Measurements from ENCODE around the gene AMMECR1.

Gene AMMECR1

GRCh38 chrX:110214684-110215083, 103.2 kb downstream of the AMMECR1 start:
- no peak overlapping the region for H3K27ac ChIP-seq (ENCODE audit: low read depth, low read length)
- H3K9me3 ChIP-seq (ENCODE audit: control insufficient read depth, insufficient read depth, low read depth, low read length), result no peaks in the 10 kb centered on the region
- H3K4me1 ChIP-seq (ENCODE audit: control insufficient read depth, insufficient read depth, low read length), result peaks cover 17% of the 10 kb centered on the region
- no peak overlapping the region for H3K4me3 ChIP-seq (ENCODE audit: low read depth, low read length)
- H3K27me3 ChIP-seq (ENCODE audit: control insufficient read depth, insufficient read depth, low read length), result no peaks in the 10 kb centered on the region; the same call in 1 of the 2 replicates
- H3K36me3 ChIP-seq (ENCODE audit: control insufficient read depth, insufficient read depth, low read length), result no peaks in the 10 kb centered on the region
- H3K9ac ChIP-seq (ENCODE audit: low read length), result no peak overlapping the region

DNA sequence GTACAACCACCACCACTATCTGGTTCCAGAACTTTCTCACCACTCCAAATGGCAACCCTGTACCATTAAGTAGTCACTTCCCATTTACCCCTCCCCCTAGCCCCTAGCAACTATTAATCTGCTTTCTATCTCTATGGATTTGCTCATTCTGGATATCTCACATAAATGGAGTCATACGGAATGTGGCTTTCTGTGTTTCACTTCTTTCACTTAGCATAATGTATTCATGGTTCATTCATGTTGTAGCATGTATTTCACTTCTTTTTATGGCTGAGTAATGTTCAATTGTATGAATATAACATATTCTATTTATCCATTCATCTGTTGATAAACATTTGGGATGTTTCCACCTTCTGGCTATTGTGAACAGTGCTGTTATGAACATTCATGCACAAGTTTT, 104.7 kb downstream of the AMMECR1 start:
- H3K4me1 ChIP-seq (ENCODE audit: control insufficient read depth, insufficient read depth, low read length), result peaks cover 18% of the 10 kb centered on the region
- no peak overlapping the region for H3K27ac ChIP-seq (ENCODE audit: low read depth, low read length)
- no peak overlapping the region for H3K4me3 ChIP-seq (ENCODE audit: low read depth, low read length)

DNA sequence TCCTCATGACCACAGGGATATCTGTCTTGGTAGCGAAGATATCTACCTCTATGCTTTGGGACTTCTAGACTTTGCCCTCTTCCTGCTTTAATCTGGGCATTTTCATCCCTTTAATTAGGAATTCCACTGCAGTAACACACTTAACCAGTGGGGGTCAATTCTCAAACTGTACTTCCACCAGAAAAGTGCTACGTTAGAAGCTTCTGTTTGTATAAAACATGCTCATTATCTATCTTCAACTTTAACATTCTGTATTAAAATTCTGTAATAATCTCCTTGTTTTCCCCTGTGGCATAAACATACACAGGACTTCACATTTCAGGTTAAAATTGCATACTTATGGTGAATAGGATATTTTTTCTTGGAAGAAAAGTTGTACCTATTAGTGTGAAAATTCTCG, 105.6 kb downstream of the AMMECR1 start:
- Histone ChIP-seq H3K27me3 (ENCODE audit: control insufficient read depth, insufficient read depth, low read length) (no peaks in the 10 kb centered on the region; the same call in 1 of the 2 replicates), H3K36me3 (ENCODE audit: control insufficient read depth, insufficient read depth, low read length) (no peaks in the 10 kb centered on the region), H3K27ac (ENCODE audit: low read depth, low read length) (no peak overlapping the region), H3K4me3 (ENCODE audit: low read depth, low read length) (no peak overlapping the region), H3K9ac (ENCODE audit: low read length) (no peak overlapping the region), H3K9me3 (ENCODE audit: control insufficient read depth, insufficient read depth, low read depth, low read length) (no peaks in the 10 kb centered on the region), H3K4me1 (ENCODE audit: control insufficient read depth, insufficient read depth, low read length) (peaks cover 18% of the 10 kb centered on the region)

More for the DNA sequence above, 104.7 kb downstream of the AMMECR1 start:
- Histone ChIP-seq H3K36me3 (ENCODE audit: control insufficient read depth, insufficient read depth, low read length) (no peaks in the 10 kb centered on the region), H3K9me3 (ENCODE audit: control insufficient read depth, insufficient read depth, low read depth, low read length) (no peaks in the 10 kb centered on the region), H3K27me3 (ENCODE audit: control insufficient read depth, insufficient read depth, low read length) (no peaks in the 10 kb centered on the region; the same call in 1 of the 2 replicates), H3K9ac (ENCODE audit: low read length) (no peak overlapping the region)

DNA sequence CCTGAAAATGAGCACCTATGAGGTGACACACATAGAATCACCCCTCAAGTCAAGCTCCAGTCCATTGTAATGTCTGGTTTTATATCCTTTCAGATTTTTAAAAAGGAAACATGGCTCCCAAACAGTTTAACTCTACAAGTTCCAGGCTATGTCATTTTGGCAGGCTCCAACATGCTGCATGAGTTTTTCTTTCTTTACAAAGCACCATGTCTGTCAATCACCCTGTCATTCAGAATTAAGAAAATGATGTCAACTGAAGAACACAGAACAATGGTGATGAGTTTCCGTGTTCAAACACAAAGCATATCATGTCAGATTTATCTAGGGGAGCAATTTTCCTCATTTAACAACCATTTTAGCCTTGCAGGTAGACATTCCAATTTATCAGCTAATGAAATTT, 106.5 kb downstream of the AMMECR1 start:
- Histone ChIP-seq H3K9ac (ENCODE audit: low read length) (no peak overlapping the region), H3K36me3 (ENCODE audit: control insufficient read depth, insufficient read depth, low read length) (no peaks in the 10 kb centered on the region), H3K4me3 (ENCODE audit: low read depth, low read length) (no peak overlapping the region), H3K4me1 (ENCODE audit: control insufficient read depth, insufficient read depth, low read length) (peaks cover 18% of the 10 kb centered on the region), H3K9me3 (ENCODE audit: control insufficient read depth, insufficient read depth, low read depth, low read length) (no peaks in the 10 kb centered on the region), H3K27me3 (ENCODE audit: control insufficient read depth, insufficient read depth, low read length) (no peaks in the 10 kb centered on the region; the same call in 1 of the 2 replicates), H3K27ac (ENCODE audit: low read depth, low read length) (no peak overlapping the region)

DNA sequence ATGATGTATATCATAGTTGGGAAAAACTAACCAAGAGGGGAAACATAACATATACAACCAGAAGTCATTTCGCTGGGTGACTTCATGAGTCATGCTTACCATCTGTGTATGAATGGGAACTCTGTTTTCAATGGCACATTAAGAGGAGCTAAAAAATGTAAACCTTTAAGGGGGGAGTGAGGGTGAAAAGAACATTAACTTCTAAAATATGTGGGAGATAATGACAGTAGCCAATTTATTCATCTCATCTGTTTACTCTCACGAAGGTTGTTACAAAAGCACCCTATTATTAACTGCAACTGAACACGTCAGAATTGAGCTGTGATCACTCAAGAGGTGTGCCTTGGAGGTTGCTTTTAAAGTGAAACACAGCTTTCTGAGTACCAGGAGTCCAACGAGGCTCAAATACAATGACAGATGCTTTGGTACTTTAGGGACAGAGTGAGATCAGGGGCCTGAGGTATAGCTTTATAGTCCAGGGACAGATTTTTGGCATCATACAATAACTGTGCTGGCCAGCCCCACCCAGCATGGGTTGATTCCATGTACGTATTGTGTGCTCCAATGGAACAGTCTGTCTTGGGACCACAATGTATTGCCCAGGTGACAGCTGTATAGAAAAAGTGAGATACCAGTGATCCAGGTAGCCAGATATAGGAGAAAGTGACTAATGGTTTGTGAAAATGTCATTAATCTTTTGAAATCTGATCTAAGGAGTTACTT, 107.3 kb downstream of the AMMECR1 start:
- Histone ChIP-seq H3K27ac (ENCODE audit: low read depth, low read length) (no peak overlapping the region), H3K4me1 (ENCODE audit: control insufficient read depth, insufficient read depth, low read length) (peaks cover 18% of the 10 kb centered on the region)

DNA sequence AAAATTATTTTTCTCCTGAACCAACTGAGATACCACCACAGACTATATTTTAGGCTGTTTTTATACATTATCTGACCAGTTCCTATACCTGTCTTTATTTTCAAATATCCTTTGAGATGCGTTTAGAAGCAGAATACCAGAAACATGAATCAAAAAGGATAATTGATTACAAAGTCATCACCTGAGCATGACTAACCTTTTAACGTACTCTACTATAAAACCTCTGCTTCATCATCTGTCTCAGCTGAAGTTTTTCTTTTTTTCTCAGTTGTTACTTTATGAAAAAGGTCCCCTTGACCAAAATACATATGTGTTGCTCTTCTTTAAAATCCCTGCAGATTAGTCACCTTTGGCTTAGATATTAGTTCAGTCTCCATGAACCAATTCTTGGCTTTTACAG, 109.8 kb downstream of the AMMECR1 start:
- H3K4me3 ChIP-seq (ENCODE audit: low read depth, low read length), result no peak overlapping the region

More for the DNA sequence above, 107.3 kb downstream of the AMMECR1 start:
- H3K4me3 ChIP-seq (ENCODE audit: low read depth, low read length), result no peak overlapping the region
- no peaks in the 10 kb centered on the region for H3K36me3 ChIP-seq (ENCODE audit: control insufficient read depth, insufficient read depth, low read length)
- H3K27me3 ChIP-seq (ENCODE audit: control insufficient read depth, insufficient read depth, low read length), result no peaks in the 10 kb centered on the region; the same call in 1 of the 2 replicates
- H3K9me3 ChIP-seq (ENCODE audit: control insufficient read depth, insufficient read depth, low read depth, low read length), result no peaks in the 10 kb centered on the region
- H3K9ac ChIP-seq (ENCODE audit: low read length), result no peak overlapping the region

DNA sequence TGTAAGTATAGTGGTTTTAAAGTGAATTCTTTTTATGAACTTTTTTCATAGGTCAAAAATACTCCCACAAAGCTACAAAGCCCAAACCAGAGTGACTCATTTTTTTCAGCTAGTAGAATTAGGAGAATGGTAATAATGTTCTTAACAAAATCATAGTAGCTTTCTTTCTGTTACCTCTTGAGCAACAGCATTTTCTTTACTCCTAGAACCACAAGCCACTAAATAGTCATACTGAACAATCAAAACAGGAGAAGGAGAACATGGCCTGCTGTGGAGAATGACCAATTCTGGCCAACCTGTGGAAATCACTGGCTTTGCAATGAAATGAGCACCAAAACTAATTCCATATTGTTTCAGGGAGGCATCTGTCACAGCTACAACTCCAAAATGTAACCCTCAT, 112.9 kb downstream of the AMMECR1 start:
- Histone ChIP-seq H3K27me3 (ENCODE audit: control insufficient read depth, insufficient read depth, low read length) (no peaks in the 10 kb centered on the region), H3K36me3 (ENCODE audit: control insufficient read depth, insufficient read depth, low read length) (peaks cover 6% of the 10 kb centered on the region; the same call in 1 of the 2 replicates), H3K4me1 (ENCODE audit: control insufficient read depth, insufficient read depth, low read length) (peaks cover 4% of the 10 kb centered on the region)

More for the DNA sequence above, 109.8 kb downstream of the AMMECR1 start:
- Histone ChIP-seq H3K4me1 (ENCODE audit: control insufficient read depth, insufficient read depth, low read length) (peaks cover 18% of the 10 kb centered on the region), H3K27me3 (ENCODE audit: control insufficient read depth, insufficient read depth, low read length) (no peaks in the 10 kb centered on the region), H3K9ac (ENCODE audit: low read length) (no peak overlapping the region), H3K9me3 (ENCODE audit: control insufficient read depth, insufficient read depth, low read depth, low read length) (no peaks in the 10 kb centered on the region), H3K36me3 (ENCODE audit: control insufficient read depth, insufficient read depth, low read length) (no peaks in the 10 kb centered on the region), H3K27ac (ENCODE audit: low read depth, low read length) (no peak overlapping the region)

GRCh38 chrX:110201799-110202198, 116.1 kb downstream of the AMMECR1 start:
- Histone ChIP-seq H3K9me3 (ENCODE audit: control insufficient read depth, insufficient read depth, low read depth, low read length) (no peaks in the 10 kb centered on the region), H3K27ac (ENCODE audit: low read depth, low read length) (no peak overlapping the region)

More for the DNA sequence above, 112.9 kb downstream of the AMMECR1 start:
- Histone ChIP-seq H3K9ac (ENCODE audit: low read length) (no peak overlapping the region), H3K27ac (ENCODE audit: low read depth, low read length) (no peak overlapping the region), H3K9me3 (ENCODE audit: control insufficient read depth, insufficient read depth, low read depth, low read length) (no peaks in the 10 kb centered on the region), H3K4me3 (ENCODE audit: low read depth, low read length) (no peak overlapping the region)

GRCh38 chrX:110194977-110195376, 122.9 kb downstream of the AMMECR1 start:
- H3K9me3 ChIP-seq (ENCODE audit: control insufficient read depth, insufficient read depth, low read depth, low read length), result no peaks in the 10 kb centered on the region
- no peaks in the 10 kb centered on the region; the same call in 1 of the 2 replicates for H3K27me3 ChIP-seq (ENCODE audit: control insufficient read depth, insufficient read depth, low read length)
- H3K27ac ChIP-seq (ENCODE audit: low read depth, low read length), result no peak overlapping the region
- no peak overlapping the region for H3K9ac ChIP-seq (ENCODE audit: low read length)
- no peak overlapping the region for H3K4me3 ChIP-seq (ENCODE audit: low read depth, low read length)
- H3K4me1 ChIP-seq (ENCODE audit: control insufficient read depth, insufficient read depth, low read length), result peaks cover 11% of the 10 kb centered on the region
- H3K36me3 ChIP-seq (ENCODE audit: control insufficient read depth, insufficient read depth, low read length), result peaks cover 9% of the 10 kb centered on the region; the same call in 1 of the 2 replicates

More at GRCh38 chrX:110201799-110202198, 116.1 kb downstream of the AMMECR1 start:
- Histone ChIP-seq H3K36me3 (ENCODE audit: control insufficient read depth, insufficient read depth, low read length) (peaks cover 15% of the 10 kb centered on the region; the same call in 1 of the 2 replicates), H3K9ac (ENCODE audit: low read length) (no peak overlapping the region), H3K27me3 (ENCODE audit: control insufficient read depth, insufficient read depth, low read length) (no peaks in the 10 kb centered on the region), H3K4me3 (ENCODE audit: low read depth, low read length) (no peak overlapping the region), H3K4me1 (ENCODE audit: control insufficient read depth, insufficient read depth, low read length) (no peaks in the 10 kb centered on the region)

GRCh38 chrX:110192516-110192915, 125.4 kb downstream of the AMMECR1 start:
- H3K27ac ChIP-seq (ENCODE audit: low read depth, low read length), result no peak overlapping the region
- H3K4me3 ChIP-seq (ENCODE audit: low read depth, low read length), result no peak overlapping the region
- no peaks in the 10 kb centered on the region; the same call in 1 of the 2 replicates for H3K27me3 ChIP-seq (ENCODE audit: control insufficient read depth, insufficient read depth, low read length)
- H3K36me3 ChIP-seq (ENCODE audit: control insufficient read depth, insufficient read depth, low read length), result no peaks in the 10 kb centered on the region; the same call in 1 of the 2 replicates
- H3K9ac ChIP-seq (ENCODE audit: low read length), result no peak overlapping the region
- no peaks in the 10 kb centered on the region for H3K9me3 ChIP-seq (ENCODE audit: control insufficient read depth, insufficient read depth, low read depth, low read length)
- peaks cover 11% of the 10 kb centered on the region for H3K4me1 ChIP-seq (ENCODE audit: control insufficient read depth, insufficient read depth, low read length)
